Ascending aorta (tissue), 2 donors: ENCODE data around the gene KRTAP5-7. TPM values are rescaled to one million over a fixed set of nuclear protein-coding genes. Genes with fewer than 3 reads are reported as not detected.
"Not testable (repeated sequence)": the region's sequence is repeated elsewhere in the genome, so short reads cannot be mapped to it uniquely, and the experiment has no call there.

ENCODE experiments used
- DNase-seq, 2 donors: peaks; one replicate each; pipeline ENCODE4 v3.0.0-alpha.2; 2019; ENCODE audit warnings: low spot score in 2 of 2
- H3K27ac ChIP-seq, 2 donors: fragments of 200-600 bp; sonication (generic); one replicate each; pipeline ENCODE4 v1.5.1; 2016 to 2017; ENCODE audit warnings: mild to moderate bottlenecking in 1 of 2
- H3K27me3 ChIP-seq: fragments of 200-600 bp; sonication (generic); one replicate; pipeline ENCODE4 v1.5.1; 2017
- H3K36me3 ChIP-seq, 2 donors: fragments of 200-600 bp; sonication (generic); one replicate each; pipeline ENCODE4 v1.5.1; 2016
- H3K4me1 ChIP-seq, 2 donors: fragments of 200-600 bp; sonication (generic); one replicate each; pipeline ENCODE4 v1.5.1; 2016 to 2017; ENCODE audit warnings: mild to moderate bottlenecking in 1 of 2
- H3K4me3 ChIP-seq, 2 donors: fragments of 200-600 bp; sonication (generic); one replicate each; pipeline ENCODE4 v1.5.1; 2016 to 2017; ENCODE audit warnings: mild to moderate bottlenecking in 1 of 2
- H3K9me3 ChIP-seq, 2 donors: fragments of 200-600 bp; sonication (generic); one replicate each; pipeline ENCODE4 v1.5.1; 2016
- CTCF ChIP-seq, 3 experiments: fragments of 200-600 bp in 2 of 3; fragments of 450-650 bp in 1 of 3; sonication (generic) in 2 of 3; IDR thresholded peaks; one replicate each; pipeline ENCODE4 v1.5.1; 2016 to 2019; ENCODE audit warnings: antibody characterized with exemption in 3 of 3, mild to moderate bottlenecking in 1 of 3, moderate library complexity in 1 of 3
- intact Hi-C: fragments of 100-400 bp; cut with DNase I; formaldehyde crosslinking; loops from one replicate; pipeline ENCODE4 v1.15.1; 2023
- total RNA-seq: library from RNA; depleted of rRNA; stranded (reverse); fragments of >200 nt; gene quantifications from one replicate; pipeline ENCODE4 v1.1.0, GENCODE V29; 2016

KRTAP5-7 gene
- total RNA-seq: not detected

GRCh38 chr11:71526796-71527575 lies at the start of gene KRTAP5-7:
Gene KRTAP5-7 (plus strand): TSS chr11:71527267. CDS start chr11:71527301, 34 bp downstream.
- DNase-seq, H3K36me3 ChIP-seq, H3K9me3 ChIP-seq: not testable (repeated sequence)

GRCh38 chr11:71477641-71478527 lies 49.2 kb upstream of the KRTAP5-7 start:
- no peak for DNase-seq
- H3K27ac ChIP-seq: no peak overlapping the region
- peaks cover 88 to 98% of the 10 kb centered on the region in 2 donors for H3K36me3 ChIP-seq
- H3K4me3 ChIP-seq: no peak overlapping the region
- intact Hi-C loops: no loop called here
- no peaks in the 10 kb centered on the region for H3K27me3 ChIP-seq
- no peaks in the 10 kb centered on the region for H3K9me3 ChIP-seq
- H3K4me1 ChIP-seq: no peaks in the 10 kb centered on the region
- TF ChIP-seq CTCF (IDR thresholded peaks at IDR 0.05): no peak

More at GRCh38 chr11:71526796-71527575, at the start of gene KRTAP5-7:
- H3K4me1 ChIP-seq, H3K27me3 ChIP-seq, H3K4me3 ChIP-seq, intact Hi-C loops, H3K27ac ChIP-seq: not testable (repeated sequence)

GRCh38 chr11:71478528-71478840 lies 48.6 kb upstream of the KRTAP5-7 start:
- no peak for DNase-seq
- Histone ChIP-seq H3K27ac (no peak overlapping the region), H3K4me1 (no peaks in the 10 kb centered on the region), H3K9me3 (no peaks in the 10 kb centered on the region), H3K36me3 (peaks cover 88 to 98% of the 10 kb centered on the region in 2 donors), H3K27me3 (no peaks in the 10 kb centered on the region), H3K4me3 (no peak overlapping the region)
- TF ChIP-seq CTCF (IDR thresholded peaks at IDR 0.05): no peak
- intact Hi-C loops: no loop called here

- no peak for TF ChIP-seq CTCF (IDR thresholded peaks at IDR 0.05)
- peaks cover 86 to 98% of the 10 kb centered on the region in 2 donors for H3K36me3 ChIP-seq
- no peak for DNase-seq
These were observed 45.7 kb upstream of the KRTAP5-7 start for GRCh38 chr11:71481101-71481960.

GRCh38 chr11:71482216-71482615 lies 44.9 kb upstream of the KRTAP5-7 start:
- no peak for TF ChIP-seq CTCF (IDR thresholded peaks at IDR 0.05)
- Histone ChIP-seq H3K36me3 (peaks cover 81 to 95% of the 10 kb centered on the region in 2 donors), H3K27ac (no peak overlapping the region), H3K9me3 (no peaks in the 10 kb centered on the region), H3K27me3 (no peaks in the 10 kb centered on the region), H3K4me3 (no peak overlapping the region), H3K4me1 (no peaks in the 10 kb centered on the region)
- no peak for DNase-seq
- intact Hi-C loops: no loop called here

More at GRCh38 chr11:71481101-71481960, 45.7 kb upstream of the KRTAP5-7 start:
- Histone ChIP-seq H3K4me1 (no peaks in the 10 kb centered on the region), H3K27me3 (no peaks in the 10 kb centered on the region), H3K27ac (no peak overlapping the region), H3K4me3 (no peak overlapping the region), H3K9me3 (no peaks in the 10 kb centered on the region)
- intact Hi-C loops: no loop called here
